ENCODE data around the gene POGLUT3.

GRCh38 chr11:108474664-108475463 is 23.3 kb downstream of the POGLUT3 start:
- no peak for TF ChIP-seq ESRRA (CRISPR knock-in tag; IDR thresholded peaks at IDR 0.05; ENCODE audit: borderline replicate concordance)
- TF ChIP-seq, protein P1, sequence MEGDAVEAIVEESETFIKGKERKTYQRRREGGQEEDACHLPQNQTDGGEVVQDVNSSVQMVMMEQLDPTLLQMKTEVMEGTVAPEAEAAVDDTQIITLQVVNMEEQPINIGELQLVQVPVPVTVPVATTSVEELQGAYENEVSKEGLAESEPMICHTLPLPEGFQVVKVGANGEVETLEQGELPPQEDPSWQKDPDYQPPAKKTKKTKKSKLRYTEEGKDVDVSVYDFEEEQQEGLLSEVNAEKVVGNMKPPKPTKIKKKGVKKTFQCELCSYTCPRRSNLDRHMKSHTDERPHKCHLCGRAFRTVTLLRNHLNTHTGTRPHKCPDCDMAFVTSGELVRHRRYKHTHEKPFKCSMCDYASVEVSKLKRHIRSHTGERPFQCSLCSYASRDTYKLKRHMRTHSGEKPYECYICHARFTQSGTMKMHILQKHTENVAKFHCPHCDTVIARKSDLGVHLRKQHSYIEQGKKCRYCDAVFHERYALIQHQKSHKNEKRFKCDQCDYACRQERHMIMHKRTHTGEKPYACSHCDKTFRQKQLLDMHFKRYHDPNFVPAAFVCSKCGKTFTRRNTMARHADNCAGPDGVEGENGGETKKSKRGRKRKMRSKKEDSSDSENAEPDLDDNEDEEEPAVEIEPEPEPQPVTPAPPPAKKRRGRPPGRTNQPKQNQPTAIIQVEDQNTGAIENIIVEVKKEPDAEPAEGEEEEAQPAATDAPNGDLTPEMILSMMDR (IDR thresholded peaks at IDR 0.05), result no peak
- no peak for TF ChIP-seq E2F1 (CRISPR knock-in tag; IDR thresholded peaks at IDR 0.05)
- TF ChIP-seq NFE2L1 (CRISPR knock-in tag; IDR thresholded peaks at IDR 0.05), result no peak
- no peak for TF ChIP-seq AFF4 (CRISPR knock-in tag; IDR thresholded peaks at IDR 0.05; ENCODE audit: borderline replicate concordance)
- no peak for TF ChIP-seq FOXJ3 (CRISPR knock-in tag; IDR thresholded peaks at IDR 0.05; ENCODE audit: borderline replicate concordance)
- TF ChIP-seq, protein P2, sequence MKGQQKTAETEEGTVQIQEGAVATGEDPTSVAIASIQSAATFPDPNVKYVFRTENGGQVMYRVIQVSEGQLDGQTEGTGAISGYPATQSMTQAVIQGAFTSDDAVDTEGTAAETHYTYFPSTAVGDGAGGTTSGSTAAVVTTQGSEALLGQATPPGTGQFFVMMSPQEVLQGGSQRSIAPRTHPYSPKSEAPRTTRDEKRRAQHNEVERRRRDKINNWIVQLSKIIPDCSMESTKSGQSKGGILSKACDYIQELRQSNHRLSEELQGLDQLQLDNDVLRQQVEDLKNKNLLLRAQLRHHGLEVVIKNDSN (CRISPR knock-in tag; IDR thresholded peaks at IDR 0.05), result no peak
- no peak for TF ChIP-seq JUN (CRISPR knock-in tag; IDR thresholded peaks at IDR 0.05)
- no peak for TF ChIP-seq CREM (CRISPR knock-in tag; IDR thresholded peaks at IDR 0.05)
- TF ChIP-seq STAT6 (CRISPR knock-in tag; conservative IDR thresholded peaks at IDR 0.05; ENCODE audit: low read depth), result no peak
- no peak for TF ChIP-seq KAT7 (CRISPR knock-in tag; IDR thresholded peaks at IDR 0.05; ENCODE audit: borderline replicate concordance)
- no peak for TF ChIP-seq PREB (CRISPR knock-in tag; IDR thresholded peaks at IDR 0.05; ENCODE audit: borderline replicate concordance)
